HepG2 (cell line): ENCODE results near the gene SLC35B2. TPM values are rescaled to one million over a fixed set of nuclear protein-coding genes. Genes with fewer than 3 reads are reported as not detected.

ENCODE experiments used
- FIP1L1 ChIP-seq: fragments of 200-400 bp; formaldehyde crosslinking; IDR thresholded peaks from 2 replicates; pipeline ENCODE4 v1.6.1; 2018; ENCODE audit warnings: low read depth, mild to moderate bottlenecking, low read length, moderate library complexity, borderline replicate concordance; ENCODE audit not compliant: insufficient read depth
- GABPA ChIP-seq, 2 experiments: IDR thresholded peaks; 2 replicates each; pipeline ENCODE4 v1.6.1; 2011 to 2016; ENCODE audit warnings: low read depth in 2 of 2, low read length in 1 of 2, missing biosample characterization in 1 of 2, missing genetic modification characterization in 1 of 2
- GFI1 ChIP-seq: sonication (generic); formaldehyde crosslinking; IDR thresholded peaks from 2 replicates; pipeline ENCODE4 v1.5.0; 2020; ENCODE audit warnings: missing genetic modification reagents, mild to moderate bottlenecking, borderline replicate concordance
- KLF6 ChIP-seq: IDR thresholded peaks from 2 replicates; pipeline ENCODE4 v1.8.0; 2016; ENCODE audit warnings: missing biosample characterization, missing genetic modification reagents
- SKIL ChIP-seq: sonication (generic); formaldehyde crosslinking; IDR thresholded peaks from 2 replicates; pipeline ENCODE4 v1.8.0; 2022; ENCODE audit warnings: missing genetic modification reagents, mild to moderate bottlenecking, moderate library complexity, borderline replicate concordance
- THAP11 ChIP-seq: IDR thresholded peaks from 2 replicates; pipeline ENCODE4 v1.6.1; 2016; ENCODE audit warnings: missing biosample characterization, missing genetic modification reagents
- ZBED4 ChIP-seq: sonication (generic); formaldehyde crosslinking; IDR thresholded peaks from 2 replicates; pipeline ENCODE4 v1.4.0; 2020; ENCODE audit warnings: missing genetic modification reagents, borderline replicate concordance
- ZNF367 ChIP-seq: sonication (generic); formaldehyde crosslinking; IDR thresholded peaks from 2 replicates; pipeline ENCODE4 v1.4.0; 2020; ENCODE audit warnings: missing genetic modification reagents, borderline replicate concordance
- ZNF652 ChIP-seq: IDR thresholded peaks from 2 replicates; pipeline ENCODE4 v1.6.1; 2016; ENCODE audit warnings: low read depth, borderline replicate concordance
- polyA plus RNA-seq, 8 experiments: library from polyadenylated mRNA; depleted of rRNA in 3 of 8; stranded (reverse) in 7 of 8; unstranded in 1 of 8; fragments of >200 nt; fragmentation: Illumina TruSeq in 4 of 8; extraction: Trizol in 4 of 8; gene quantifications; 2 replicates each; pipeline versions ENCODE4 v1.2.1 to v1.2.3, GENCODE V29; 2011 to 2016; ENCODE audit warnings: low read depth in 4 of 8, missing spikeins in 1 of 8, mixed read lengths in 1 of 8; ENCODE audit not compliant: insufficient read depth in 1 of 8
- total RNA-seq, 5 experiments: library from RNA; depleted of rRNA; stranded (reverse); fragments of >200 nt; fragmentation: Illumina TruSeq; extraction: Trizol; gene quantifications; 2 replicates each; pipeline ENCODE4 v1.2.3, GENCODE V29; 2016; ENCODE audit warnings: low read depth in 1 of 5
- TF ChIP-seq, protein P1 (sequence below): sonication (generic); formaldehyde crosslinking; IDR thresholded peaks from 2 replicates; pipeline ENCODE4 v1.5.0; 2020; ENCODE audit warnings: mild to moderate bottlenecking, missing genetic modification reagents
- TF ChIP-seq, protein P2 (sequence below): sonication (generic); formaldehyde crosslinking; IDR thresholded peaks from 2 replicates; pipeline ENCODE4 v1.8.1; 2022; ENCODE audit warnings: mild to moderate bottlenecking, missing genetic modification reagents
- TF ChIP-seq, protein P3 (sequence below): sonication (generic); formaldehyde crosslinking; conservative IDR thresholded peaks from 2 replicates; pipeline ENCODE4 v1.4.0; 2020; ENCODE audit warnings: missing genetic modification reagents
- TF ChIP-seq, protein P4 (sequence below): sonication (generic); formaldehyde crosslinking; conservative IDR thresholded peaks from 2 replicates; pipeline ENCODE4 v1.8.1; 2023; ENCODE audit warnings: missing genetic modification reagents

SLC35B2 gene
- total and polyA plus RNA-seq, 2 of the 13 experiments (the other 11 are each of a cell fraction or from before 2014, with no cell fraction given), result 61.1 to 148 TPM

GRCh38 chr6:44253307-44254101, 3.8 kb downstream of the SLC35B2 start (continued):
- TF ChIP-seq ZNF367 (CRISPR knock-in tag), result no peak
- TF ChIP-seq, protein P1, sequence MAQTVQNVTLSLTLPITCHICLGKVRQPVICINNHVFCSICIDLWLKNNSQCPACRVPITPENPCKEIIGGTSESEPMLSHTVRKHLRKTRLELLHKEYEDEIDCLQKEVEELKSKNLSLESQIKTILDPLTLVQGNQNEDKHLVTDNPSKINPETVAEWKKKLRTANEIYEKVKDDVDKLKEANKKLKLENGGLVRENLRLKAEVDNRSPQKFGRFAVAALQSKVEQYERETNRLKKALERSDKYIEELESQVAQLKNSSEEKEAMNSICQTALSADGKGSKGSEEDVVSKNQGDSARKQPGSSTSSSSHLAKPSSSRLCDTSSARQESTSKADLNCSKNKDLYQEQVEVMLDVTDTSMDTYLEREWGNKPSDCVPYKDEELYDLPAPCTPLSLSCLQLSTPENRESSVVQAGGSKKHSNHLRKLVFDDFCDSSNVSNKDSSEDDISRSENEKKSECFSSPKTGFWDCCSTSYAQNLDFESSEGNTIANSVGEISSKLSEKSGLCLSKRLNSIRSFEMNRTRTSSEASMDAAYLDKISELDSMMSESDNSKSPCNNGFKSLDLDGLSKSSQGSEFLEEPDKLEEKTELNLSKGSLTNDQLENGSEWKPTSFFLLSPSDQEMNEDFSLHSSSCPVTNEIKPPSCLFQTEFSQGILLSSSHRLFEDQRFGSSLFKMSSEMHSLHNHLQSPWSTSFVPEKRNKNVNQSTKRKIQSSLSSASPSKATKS (CRISPR knock-in tag), result no peak
- TF ChIP-seq, protein P2, sequence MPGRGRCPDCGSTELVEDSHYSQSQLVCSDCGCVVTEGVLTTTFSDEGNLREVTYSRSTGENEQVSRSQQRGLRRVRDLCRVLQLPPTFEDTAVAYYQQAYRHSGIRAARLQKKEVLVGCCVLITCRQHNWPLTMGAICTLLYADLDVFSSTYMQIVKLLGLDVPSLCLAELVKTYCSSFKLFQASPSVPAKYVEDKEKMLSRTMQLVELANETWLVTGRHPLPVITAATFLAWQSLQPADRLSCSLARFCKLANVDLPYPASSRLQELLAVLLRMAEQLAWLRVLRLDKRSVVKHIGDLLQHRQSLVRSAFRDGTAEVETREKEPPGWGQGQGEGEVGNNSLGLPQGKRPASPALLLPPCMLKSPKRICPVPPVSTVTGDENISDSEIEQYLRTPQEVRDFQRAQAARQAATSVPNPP (CRISPR knock-in tag), result no peak
- TF ChIP-seq, protein P3, sequence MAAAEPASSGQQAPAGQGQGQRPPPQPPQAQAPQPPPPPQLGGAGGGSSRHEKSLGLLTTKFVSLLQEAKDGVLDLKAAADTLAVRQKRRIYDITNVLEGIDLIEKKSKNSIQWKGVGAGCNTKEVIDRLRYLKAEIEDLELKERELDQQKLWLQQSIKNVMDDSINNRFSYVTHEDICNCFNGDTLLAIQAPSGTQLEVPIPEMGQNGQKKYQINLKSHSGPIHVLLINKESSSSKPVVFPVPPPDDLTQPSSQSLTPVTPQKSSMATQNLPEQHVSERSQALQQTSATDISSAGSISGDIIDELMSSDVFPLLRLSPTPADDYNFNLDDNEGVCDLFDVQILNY, result no peak
- no peak for TF ChIP-seq SKIL (CRISPR knock-in tag)
- TF ChIP-seq, protein P4, sequence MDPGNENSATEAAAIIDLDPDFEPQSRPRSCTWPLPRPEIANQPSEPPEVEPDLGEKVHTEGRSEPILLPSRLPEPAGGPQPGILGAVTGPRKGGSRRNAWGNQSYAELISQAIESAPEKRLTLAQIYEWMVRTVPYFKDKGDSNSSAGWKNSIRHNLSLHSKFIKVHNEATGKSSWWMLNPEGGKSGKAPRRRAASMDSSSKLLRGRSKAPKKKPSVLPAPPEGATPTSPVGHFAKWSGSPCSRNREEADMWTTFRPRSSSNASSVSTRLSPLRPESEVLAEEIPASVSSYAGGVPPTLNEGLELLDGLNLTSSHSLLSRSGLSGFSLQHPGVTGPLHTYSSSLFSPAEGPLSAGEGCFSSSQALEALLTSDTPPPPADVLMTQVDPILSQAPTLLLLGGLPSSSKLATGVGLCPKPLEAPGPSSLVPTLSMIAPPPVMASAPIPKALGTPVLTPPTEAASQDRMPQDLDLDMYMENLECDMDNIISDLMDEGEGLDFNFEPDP (CRISPR knock-in tag), result no peak
- TF ChIP-seq GABPA (IDR thresholded peaks at IDR 0.05; ENCODE audit: low read depth, low read length), result no peak
- TF ChIP-seq GABPA (CRISPR knock-in tag; IDR thresholded peaks at IDR 0.05; ENCODE audit: low read depth), result no peak
- no peak for TF ChIP-seq KLF6 (CRISPR knock-in tag)
- no peak for TF ChIP-seq GFI1 (CRISPR knock-in tag)
- TF ChIP-seq THAP11 (CRISPR knock-in tag), result no peak
- TF ChIP-seq FIP1L1, result no peak
- TF ChIP-seq ZNF652, result 0 out of 2 replicates have a peak, but pooled peaks have one; percentile 11
- no peak for TF ChIP-seq ZBED4 (CRISPR knock-in tag)
